GM19397 (cell line): Measurements from ENCODE around the gene ARHGAP45.
A peak's percentile ranks its signal among the peaks of the same experiment; 100 is the strongest.

Source experiments
- ATAC-seq: cut with Tn5 transposase; IDR thresholded peaks from one replicate; pipeline ENCODE4 v1.9.1; 2021; ENCODE audit warnings: mild to moderate bottlenecking, moderate library complexity; ENCODE audit not compliant: unreplicated experiment

ARHGAP45 gene

DNA sequence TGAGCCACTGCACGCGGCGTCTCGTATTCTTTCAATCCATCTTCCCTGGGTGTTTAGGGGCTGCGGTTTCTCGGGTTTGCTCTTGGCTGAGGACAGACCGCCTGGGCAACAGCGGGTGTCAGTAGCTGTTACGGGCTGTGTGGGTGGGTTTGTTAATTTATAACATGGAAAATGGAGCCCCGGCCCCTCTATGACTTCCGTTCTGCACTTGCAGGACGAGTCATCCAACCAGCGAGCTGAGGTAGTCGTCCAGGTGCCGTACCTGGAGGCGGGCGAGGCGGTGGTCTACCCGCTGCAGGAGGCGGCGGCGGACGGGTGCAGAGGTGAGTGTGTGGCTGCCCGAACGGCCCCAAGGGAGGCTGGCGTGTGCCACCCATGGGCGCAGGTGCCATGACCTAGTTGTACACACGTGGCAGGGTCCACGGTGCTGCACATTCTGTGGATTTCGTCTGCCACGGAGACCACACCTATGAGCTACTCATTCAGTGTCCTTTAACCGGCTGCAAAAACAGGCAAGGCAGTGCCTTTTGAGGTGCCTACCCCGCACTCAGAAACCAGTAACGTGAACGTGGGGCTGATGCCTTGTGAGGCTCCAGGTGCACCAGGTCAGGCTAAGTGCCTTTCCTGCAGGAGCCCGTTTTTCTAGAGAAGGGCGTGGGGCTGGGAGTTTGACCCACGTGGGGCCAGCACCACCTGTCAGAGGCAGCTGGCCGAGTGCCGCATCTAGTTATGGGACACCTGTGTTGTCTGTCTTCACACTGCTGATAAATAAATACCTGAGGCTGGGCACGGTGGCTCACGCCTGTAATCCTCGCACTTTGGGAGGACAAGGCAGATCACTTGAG, 17.3 kb downstream of the ARHGAP45 start:
- no peak for ATAC-seq

DNA sequence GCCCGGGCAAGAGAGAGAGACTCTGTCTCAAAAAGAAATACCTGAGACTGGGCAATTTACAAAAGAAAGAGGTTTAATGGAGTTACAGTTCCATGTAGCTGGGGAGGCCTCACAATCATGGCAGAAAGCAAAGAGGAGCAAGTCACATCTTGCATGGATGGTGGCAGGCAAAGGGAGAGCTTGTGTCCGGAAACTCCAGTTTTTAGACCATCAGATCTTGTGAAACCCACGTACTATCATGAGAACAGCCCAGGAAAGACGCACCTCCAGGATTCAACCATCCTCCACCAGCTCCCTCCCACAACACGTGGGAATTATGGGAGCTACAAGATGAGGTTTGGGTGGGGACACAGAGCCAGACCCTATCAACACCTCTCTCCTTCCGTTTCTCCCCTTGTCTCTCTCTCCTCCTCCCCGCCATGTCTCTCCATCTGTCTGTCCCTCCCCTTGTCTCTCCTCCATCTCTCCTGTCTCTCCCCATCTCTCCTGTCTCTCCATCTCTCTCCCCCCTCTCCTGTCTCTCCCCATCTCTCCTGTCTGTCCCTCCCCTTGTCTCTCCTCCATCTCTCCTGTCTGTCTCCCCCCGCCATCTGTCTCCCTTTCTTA, 18.2 kb downstream of the ARHGAP45 start:
- no peak for ATAC-seq

DNA sequence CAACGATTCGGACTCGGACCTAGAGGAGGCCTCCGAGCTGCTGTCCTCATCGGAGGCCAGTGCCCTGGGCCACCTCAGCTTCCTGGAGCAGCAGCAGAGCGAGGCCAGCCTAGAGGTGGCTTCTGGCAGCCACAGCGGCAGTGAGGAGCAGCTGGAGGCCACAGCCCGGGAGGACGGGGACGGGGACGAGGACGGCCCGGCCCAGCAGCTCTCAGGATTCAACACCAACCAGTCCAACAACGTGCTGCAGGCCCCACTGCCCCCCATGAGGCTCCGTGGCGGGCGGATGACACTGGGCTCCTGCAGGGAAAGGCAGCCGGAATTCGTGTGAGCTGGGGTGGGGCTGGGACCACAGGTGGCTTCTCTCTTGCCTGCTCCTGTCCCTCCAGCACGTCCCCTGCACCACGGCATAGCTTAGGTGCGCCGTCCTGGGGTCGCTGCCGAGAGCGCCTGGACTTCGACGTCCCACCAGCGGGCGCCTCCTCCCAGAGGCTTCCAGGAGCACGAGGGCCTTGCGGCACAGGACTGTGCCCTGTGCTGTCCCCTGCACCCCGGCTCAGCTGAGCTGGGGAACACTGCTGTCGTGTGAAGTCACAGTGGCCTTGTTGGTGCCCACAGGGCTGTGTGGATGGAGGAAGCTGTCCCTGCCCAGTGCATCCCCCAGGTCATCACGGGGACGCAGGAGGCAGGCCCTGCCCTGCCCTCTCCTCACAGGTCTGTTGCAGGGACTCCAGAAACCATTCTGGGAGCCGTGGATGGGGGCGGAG, 18.9 kb downstream of the ARHGAP45 start:
- ATAC-seq = no peak

DNA sequence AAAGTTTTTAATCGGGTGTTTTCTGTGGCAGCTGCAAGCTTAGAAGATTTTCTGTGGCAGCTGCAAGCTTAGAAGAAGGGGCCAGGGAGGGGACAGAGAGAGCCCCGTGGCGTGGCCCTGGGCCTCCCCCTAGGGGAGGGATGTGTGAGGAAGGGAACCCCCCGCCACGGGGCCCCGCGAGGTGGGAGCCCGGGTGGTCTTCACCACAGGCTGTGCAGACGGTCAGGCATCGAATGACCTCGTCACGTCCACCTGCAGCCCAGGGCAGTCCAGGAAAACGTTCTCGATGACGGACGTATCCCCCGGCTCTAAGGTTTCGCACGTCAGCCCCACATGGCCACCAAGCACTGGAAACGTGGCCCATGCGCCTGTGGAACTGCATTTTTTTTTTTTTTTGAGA, 19.6 kb downstream of the ARHGAP45 start:
- no peak for ATAC-seq

DNA sequence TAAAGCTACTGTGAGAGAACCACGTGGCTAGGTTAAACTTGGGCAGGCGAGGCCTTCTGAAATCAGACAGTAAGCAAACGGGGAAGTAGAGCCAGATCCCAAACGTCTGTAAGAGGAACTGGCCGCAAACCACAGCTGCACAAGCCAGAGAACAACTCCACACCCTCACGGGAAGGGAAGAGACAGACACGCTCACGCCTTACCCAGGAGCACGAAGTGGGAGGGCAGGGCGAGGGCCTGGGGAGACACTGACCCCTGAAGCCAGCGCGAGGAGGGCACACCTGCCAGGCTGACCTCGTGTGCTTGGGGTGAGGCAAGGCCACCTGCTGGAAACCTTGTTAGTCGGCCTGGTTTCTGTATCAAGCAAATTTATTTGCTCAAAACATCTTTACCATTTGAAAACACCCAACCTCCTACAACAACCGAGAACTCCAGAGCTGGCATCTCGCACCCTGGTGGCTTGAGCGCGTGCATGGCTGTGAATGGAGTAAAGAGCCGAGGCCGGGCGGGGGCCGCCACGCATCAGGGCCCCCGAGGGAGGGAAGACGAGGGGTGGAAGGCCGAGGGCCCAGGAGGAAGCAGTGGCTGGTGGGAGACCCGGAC, 20.9 kb downstream of the ARHGAP45 start:
- no peak for ATAC-seq

DNA sequence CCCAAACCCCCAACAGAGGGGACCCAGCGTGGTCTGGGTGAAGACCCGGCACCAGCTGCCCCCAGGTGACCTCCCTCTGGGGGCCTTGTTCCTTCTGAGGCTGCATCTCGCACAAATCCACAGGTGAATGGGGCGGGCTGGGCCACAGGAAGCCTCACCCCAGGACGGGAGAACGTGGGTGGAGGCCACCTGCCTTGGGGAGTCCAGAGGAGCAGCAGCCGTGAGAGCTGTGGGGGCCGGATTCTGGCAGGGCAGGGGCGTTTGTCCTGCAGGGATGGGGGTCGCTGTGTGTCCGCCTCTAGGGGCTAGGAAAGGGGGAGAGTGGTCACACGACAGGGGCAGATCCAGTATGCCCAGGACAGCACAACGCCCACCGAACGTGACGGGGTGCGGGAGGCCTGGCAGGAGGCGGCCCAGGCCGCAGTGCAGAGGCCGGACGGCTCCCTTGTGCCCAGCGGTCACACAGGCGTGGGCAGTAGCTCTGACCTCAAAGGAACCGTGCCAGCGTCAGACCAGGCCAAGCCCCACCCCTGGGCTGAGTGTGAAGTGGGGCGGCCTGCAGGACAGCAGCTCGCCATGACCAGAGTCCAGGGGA, 21.5 kb downstream of the ARHGAP45 start:
- no peak for ATAC-seq

DNA sequence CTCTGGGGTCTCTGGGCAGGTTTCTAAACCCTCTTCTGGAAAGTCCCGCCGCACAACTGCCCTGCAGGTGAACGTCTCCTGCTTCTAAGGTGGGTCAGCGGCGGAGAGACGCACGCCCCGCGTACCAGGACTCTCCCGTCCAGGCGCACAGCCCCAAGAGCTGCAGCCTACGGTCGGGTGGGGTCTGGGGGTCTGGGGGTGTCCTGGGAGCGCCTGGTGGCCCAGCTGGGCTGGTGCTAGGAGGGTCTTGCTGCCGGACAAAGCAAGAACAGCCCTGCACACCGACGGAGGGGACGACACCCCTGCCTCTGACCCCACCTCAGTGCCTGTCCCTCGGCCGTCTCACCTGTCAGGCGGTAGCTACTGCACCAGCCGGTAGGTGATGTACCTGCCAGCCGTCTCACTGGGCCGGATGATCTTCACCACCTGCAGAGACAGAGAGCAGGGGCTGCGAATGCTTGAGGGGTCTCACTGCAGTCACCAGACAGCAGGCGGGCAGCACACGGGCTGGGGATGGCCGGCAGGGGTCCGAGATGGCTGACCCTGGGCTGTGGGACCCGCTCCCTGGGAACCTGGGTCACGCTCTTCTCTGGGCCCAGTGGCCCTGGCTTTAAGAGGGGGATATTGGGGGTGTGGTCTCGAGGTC, 22.3 kb downstream of the ARHGAP45 start:
- no peak for ATAC-seq

DNA sequence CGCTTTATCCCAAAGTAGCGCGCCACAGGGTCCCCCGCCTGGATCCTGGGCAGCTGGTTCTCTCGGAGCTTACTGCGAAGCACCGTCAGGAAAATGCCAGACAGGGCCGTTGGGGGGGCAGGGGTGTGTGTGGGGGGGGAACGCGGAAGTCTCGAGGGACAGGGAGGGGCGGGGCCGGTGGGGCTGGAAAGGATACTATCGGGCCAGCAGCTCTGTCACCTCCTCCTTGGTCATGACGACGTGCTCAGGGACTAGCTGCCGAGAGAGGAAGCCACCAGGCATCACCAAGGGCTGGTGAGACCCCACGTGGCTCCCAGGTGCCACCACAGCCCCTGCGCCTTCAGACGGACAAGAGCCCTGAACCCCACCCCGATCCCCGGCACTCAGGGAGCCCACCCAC, 22.9 kb downstream of the ARHGAP45 start:
- no peak for ATAC-seq

DNA sequence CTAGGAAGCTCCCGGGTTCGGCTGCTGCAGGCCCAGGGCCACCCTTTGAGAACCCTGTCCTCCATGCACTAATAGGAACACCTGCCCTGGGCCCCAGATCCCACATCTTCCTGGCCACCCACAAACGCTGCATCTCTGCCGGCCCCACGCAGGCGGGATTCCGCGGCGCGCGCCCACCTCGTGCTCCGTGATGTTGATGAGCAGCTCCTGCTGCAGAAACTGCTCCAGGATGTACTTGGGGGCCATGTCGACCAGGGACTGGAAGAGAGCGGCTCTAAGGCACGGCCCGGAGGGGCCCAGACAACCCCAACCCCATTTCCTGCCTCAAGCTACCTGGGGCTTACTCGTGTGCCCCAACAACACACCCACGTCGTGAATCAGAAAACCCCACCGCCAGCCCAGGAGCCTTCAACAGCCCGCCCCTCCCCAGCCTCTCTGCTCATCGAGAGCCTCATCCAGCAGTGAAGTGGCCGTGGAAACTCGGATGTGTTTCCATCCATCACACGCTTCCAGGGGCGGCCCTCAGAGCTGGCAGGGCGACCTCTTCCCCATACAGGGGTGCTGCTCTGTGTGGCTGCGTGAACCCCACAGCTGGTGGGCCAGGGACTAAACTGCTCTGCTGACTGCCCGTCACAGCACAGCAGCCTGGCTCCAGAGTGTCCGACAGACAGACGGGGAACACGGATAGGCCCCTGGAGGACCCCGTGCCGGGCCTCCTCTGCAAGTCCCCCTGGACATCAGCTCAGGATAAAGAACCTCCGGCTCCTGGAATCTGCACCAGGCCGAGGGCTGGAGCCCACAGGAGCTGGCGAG, 24.0 kb downstream of the ARHGAP45 start:
- no peak for ATAC-seq

DNA sequence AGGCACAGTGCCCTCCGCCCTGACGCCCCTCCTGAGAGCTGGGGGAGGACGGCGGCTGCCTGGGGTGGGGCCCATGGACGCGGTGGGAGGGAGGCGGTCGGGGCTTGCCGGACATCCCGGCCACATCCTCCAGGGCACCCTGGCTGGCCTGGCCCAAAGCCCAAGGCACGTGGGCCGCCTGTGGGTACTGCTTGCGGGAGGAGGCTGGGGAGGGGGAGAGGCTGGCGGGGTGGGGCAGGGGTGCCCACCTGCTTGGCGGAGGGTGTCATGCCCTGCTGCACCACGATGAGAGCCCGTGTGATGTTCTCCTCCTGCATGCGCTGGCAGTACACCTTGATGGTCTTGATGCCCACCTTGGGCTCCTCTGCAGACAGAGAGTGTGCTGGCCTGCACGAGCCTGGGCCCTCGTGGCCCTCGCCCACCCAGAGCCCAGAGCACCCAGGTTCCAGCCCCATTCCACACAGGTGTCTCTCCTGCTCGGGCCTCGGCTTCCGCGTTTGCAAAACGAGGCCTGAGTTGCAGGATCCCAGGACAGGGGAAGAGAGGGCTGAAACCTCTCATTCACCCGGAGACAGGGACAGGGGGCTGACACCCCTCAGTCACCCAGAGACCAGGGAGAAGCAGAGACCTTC, 24.7 kb downstream of the ARHGAP45 start:
- ATAC-seq = no peak

DNA sequence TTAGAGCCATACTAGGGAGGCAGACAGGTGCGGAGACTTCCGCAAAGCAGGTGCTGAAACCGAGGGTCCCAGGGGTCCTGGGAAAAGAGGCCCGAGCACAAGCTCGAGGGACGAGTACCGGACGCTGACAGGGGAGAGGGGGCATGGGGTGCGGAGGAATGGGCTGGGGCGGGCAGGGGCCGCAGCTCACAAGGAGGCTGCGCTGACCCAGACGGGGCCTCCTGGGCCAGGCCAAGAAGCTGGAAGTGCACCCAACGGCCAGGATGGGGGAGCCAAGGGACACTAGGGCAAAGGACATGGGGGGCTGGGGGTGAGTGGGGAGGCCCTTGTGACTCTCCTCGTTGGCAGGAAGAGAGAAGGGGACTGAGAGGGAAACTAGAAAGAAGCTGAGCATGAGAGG, 26.4 kb downstream of the ARHGAP45 start:
- no peak for ATAC-seq

DNA sequence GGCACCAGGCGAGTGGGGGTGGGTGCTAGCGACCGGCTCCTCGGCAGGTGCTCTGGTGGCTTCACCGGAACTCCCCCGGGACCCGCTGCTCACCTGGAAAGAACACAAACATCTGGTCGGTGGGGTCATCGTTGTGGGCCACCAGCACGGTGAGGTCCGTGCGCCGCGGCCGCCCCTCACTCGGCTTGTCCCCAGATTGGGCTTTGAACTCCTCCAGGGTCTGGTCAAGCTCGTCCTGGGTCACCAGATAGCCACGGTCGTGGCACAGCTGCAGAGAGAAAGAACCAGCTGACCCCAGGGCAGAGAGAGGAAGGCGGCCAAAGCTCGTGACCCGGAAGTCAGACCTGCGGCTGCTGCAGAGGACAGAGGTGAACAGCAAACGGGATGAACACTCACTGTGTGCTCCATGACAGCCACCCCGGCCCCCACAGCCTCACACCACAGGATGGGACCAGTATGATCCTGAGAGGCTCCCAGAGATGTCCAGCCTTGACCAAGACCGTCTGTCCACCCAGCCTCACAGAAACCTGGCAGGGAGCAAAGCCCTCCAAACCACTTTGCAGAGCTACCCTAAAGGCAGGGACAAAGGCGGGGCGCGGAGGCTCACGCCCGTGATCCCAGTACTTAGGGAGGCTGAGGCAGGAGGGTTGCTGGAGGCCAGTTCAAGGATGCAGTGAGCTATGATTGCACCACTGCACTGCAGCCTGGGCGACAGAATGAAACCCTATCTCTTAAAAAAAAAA, 27.0 kb downstream of the ARHGAP45 start:
- ATAC-seq = no peak

DNA sequence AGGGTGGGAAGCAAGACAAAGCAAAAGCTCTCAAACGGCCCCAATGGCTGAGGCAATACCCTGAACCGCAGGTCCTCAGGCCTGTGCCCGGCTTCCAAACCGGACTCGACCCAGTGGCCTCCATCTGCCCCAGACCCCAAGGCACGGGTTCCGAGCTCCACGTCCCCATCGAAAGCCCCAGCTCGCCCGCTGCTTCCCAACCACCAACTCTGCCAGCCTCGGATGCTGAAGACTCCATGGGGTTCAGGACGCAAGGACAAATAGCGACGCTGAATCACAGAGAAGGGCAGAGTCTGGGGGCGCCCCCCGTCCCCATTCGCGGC, 27.6 kb downstream of the ARHGAP45 start:
- no peak for ATAC-seq

DNA sequence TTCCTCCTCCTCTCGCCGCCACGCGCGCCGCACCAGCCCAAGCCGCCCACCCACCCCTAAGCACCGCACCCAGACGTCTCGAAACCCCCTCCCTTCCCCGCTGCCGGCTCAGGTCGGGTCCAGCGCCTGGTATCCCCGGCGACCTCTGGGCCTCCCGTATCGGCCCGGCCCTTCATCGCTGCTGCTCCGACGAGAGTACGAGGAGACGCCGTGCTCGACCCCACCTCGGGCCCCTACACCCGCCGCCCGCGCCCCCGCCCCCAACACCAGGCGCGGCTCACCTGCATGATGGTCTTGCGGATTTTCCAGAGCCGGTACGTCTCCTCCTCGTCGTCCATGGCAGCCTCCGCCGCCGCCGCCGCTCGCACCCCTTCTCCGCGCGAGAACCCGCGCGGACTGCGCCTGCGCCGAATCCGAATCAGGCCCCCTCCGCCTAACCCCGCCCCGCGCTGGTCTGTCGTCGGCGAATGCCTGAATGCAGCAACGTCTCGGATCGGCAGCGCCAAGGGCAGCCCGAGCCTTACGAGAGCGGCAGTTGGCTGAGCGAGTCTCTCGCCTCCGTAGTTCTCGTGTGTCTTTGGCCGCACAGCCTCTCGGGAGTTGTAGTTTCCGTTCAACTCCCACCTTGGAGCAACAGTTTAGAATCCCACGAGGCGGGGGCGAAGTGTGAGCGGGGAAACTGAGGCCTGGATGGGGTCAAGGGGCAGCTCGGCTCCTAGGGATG, 28.2 kb downstream of the ARHGAP45 start, which contains the start of gene POLR2E:
TSS of gene POLR2E (minus strand) at position 398 of the 724 bp plus-strand sequence. CDS start at position 338, 60 bp downstream.
- peak; percentile 87 for ATAC-seq

DNA sequence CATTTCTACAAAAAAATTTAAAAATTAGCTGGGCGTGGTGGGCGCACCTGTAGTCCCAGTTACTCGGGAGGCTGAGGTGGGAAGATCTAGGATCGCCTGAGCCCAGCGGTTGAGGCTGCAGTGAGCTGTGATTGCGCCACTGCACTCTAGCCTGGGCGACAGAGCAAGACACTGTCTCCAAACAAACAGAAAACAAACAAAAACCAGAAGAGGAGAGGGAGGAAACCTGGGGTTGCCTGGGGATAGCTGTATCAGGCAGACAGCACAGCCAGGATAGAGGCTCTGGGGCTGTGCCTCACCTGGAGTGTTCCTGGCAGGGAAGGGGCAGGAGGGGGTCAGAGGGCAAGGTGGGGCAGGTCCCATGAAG, 30.8 kb downstream of the ARHGAP45 start:
- no peak for ATAC-seq

DNA sequence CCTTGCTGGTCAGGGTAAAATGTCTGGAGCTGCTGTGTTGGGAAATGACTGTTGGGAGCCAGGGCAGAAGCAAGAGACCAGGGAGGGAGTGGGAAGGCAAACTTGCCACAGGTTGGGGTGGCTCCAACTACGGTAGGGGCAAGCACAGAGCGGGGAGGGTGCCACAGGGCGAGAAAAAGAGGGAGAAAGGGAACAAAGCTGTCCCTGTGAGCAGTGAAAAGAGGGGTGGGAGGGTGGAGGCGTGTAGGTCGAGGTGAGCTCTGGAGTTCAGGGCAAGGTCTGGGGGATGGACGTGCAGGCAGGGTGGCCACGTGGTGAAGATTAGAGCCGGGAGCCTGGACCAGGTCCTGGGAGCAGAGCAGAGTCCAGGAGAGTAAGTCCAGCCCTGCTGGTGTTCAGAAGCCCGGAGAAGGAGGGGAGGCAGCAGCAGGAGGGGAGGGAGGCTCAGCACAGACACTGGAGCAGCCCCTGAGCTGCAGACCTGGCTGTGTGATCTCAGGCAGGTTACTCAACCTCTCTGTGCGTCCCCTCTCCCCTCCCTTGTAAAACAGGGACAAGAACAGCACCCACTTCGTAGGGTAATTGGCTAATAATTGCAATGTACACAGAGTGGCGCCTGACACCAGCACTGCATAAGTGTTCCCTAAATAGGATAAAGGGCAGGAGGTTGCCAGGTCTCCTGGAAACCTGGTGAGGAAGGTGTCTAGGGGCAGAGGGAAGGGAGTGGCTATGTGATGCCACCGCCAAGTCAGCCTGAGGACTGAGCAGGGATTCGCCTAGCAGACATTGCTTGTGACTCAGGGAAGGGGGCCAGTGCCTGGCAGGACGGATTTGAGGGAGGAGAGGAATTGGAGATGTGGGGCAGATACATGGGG, 31.4 kb downstream of the ARHGAP45 start:
- no peak for ATAC-seq

DNA sequence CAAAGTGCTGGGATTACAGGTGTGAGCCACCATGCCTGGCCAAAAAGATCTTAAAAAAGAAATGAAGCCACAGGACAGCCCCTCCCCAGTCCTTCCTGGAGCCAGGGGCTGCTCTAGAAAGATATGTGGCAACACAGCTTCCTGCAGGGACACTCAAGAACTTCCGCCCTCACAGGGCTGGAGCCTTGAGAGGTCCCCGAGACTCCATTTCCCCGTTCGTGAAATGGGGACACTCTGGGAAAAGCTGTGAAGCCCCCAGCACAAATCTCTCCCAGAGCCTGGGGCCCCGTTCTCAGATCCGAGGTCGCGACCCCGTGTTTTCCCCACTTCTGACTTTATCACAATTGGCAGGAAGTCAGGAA, 34.4 kb downstream of the ARHGAP45 start:
- no peak for ATAC-seq
